Stimulated activated CD4-positive, alpha-beta T cell treated with anti-CD3 and anti-CD28 coated beads, Interleukin-4, amount 100 ng/mL, for 24 hours (primary cell): ENCODE results near the gene HLA-B.
A peak's percentile ranks its signal among the peaks of the same experiment; 100 is the strongest.

Source experiments
- DNase-seq: peaks from one replicate; pipeline ENCODE4 v3.0.0-alpha.2; 2020

HLA-B gene

GRCh38 chr6:31351401-31352309 is 5.3 kb downstream of the HLA-B start:
- no peak for DNase-seq

GRCh38 chr6:31351033-31351380 is 6.0 kb downstream of the HLA-B start:
- no peak for DNase-seq

- no peak for DNase-seq
These were observed 6.6 kb downstream of the HLA-B start for GRCh38 chr6:31350196-31351032.

- DNase-seq = no peak
These were observed 7.7 kb downstream of the HLA-B start for GRCh38 chr6:31349301-31349700.

GRCh38 chr6:31345026-31345730 is 11.8 kb downstream of the HLA-B start:
- DNase-seq = no peak

GRCh38 chr6:31340228-31340627 is 16.8 kb downstream of the HLA-B start:
- no peak for DNase-seq

GRCh38 chr6:31339210-31339609 is 17.8 kb downstream of the HLA-B start:
- no peak for DNase-seq

- no peak for DNase-seq
These were observed 20.0 kb downstream of the HLA-B start for GRCh38 chr6:31336896-31337496.

- peak; percentile 50 for DNase-seq
These were observed 24.1 kb downstream of the HLA-B start for GRCh38 chr6:31332637-31333602.

GRCh38 chr6:31328355-31328960 is 28.5 kb downstream of the HLA-B start:
- DNase-seq = no peak

GRCh38 chr6:31321820-31322219 is 35.2 kb downstream of the HLA-B start:
- DNase-seq = no peak

GRCh38 chr6:31321005-31321707 is 35.8 kb downstream of the HLA-B start:
- DNase-seq = no peak

GRCh38 chr6:31317036-31317435 is 39.9 kb downstream of the HLA-B start:
- DNase-seq = no peak

GRCh38 chr6:31309641-31310040 is 47.3 kb downstream of the HLA-B start:
- no peak for DNase-seq

- no peak for DNase-seq
These were observed 48.2 kb downstream of the HLA-B start for GRCh38 chr6:31308845-31309175.

GRCh38 chr6:31308050-31308844 is 48.7 kb downstream of the HLA-B start:
- peak; percentile 66 for DNase-seq

GRCh38 chr6:31307669-31308049 is 49.3 kb downstream of the HLA-B start:
- DNase-seq = no peak

- no peak for DNase-seq
These were observed 51.2 kb downstream of the HLA-B start for GRCh38 chr6:31305703-31306219.

- no peak for DNase-seq
These were observed 52.3 kb downstream of the HLA-B start for GRCh38 chr6:31304683-31305082.
